ENCODE results near the gene ABCA13.

DNA sequence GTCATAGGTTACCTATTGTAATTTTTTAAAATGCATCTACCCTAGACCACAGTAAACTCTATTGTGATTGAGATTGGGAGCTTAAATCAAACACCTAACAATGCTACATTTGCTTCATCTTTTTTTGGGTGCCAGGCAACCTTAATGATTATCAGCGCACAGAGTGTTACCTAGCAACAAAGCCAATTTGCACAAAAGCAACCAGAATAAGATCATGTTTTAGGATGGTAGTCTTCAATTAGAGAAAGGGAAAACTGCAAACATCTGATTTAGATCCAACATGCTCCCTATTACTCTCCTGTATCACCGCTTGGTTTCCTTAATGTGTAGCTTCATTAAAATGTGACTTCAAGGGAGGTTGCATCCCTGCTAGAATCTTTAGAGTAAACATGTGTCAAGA lies 226.9 kb downstream of the ABCA13 start:
- TF ChIP-seq CTCF (IDR thresholded peaks at IDR 0.05; ENCODE audit: insufficient read depth, low read length): no peak
- TF ChIP-seq, protein P1, sequence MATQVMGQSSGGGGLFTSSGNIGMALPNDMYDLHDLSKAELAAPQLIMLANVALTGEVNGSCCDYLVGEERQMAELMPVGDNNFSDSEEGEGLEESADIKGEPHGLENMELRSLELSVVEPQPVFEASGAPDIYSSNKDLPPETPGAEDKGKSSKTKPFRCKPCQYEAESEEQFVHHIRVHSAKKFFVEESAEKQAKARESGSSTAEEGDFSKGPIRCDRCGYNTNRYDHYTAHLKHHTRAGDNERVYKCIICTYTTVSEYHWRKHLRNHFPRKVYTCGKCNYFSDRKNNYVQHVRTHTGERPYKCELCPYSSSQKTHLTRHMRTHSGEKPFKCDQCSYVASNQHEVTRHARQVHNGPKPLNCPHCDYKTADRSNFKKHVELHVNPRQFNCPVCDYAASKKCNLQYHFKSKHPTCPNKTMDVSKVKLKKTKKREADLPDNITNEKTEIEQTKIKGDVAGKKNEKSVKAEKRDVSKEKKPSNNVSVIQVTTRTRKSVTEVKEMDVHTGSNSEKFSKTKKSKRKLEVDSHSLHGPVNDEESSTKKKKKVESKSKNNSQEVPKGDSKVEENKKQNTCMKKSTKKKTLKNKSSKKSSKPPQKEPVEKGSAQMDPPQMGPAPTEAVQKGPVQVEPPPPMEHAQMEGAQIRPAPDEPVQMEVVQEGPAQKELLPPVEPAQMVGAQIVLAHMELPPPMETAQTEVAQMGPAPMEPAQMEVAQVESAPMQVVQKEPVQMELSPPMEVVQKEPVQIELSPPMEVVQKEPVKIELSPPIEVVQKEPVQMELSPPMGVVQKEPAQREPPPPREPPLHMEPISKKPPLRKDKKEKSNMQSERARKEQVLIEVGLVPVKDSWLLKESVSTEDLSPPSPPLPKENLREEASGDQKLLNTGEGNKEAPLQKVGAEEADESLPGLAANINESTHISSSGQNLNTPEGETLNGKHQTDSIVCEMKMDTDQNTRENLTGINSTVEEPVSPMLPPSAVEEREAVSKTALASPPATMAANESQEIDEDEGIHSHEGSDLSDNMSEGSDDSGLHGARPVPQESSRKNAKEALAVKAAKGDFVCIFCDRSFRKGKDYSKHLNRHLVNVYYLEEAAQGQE (IDR thresholded peaks at IDR 0.05; ENCODE audit: insufficient replicate concordance, low read depth): no peak
